Activated gamma-delta T cell treated with Interleukin-2 at 50 U/mL for 16 hours (primary cell): ENCODE data around the gene EEF1AKMT3.
"Not testable (repeated sequence)": the region's sequence is repeated elsewhere in the genome, so short reads cannot be mapped to it uniquely, and the experiment has no call there.

Experiments
- DNase-seq: peaks from one replicate; pipeline ENCODE4 v3.0.0-alpha.2; 2020

EEF1AKMT3 gene

DNA sequence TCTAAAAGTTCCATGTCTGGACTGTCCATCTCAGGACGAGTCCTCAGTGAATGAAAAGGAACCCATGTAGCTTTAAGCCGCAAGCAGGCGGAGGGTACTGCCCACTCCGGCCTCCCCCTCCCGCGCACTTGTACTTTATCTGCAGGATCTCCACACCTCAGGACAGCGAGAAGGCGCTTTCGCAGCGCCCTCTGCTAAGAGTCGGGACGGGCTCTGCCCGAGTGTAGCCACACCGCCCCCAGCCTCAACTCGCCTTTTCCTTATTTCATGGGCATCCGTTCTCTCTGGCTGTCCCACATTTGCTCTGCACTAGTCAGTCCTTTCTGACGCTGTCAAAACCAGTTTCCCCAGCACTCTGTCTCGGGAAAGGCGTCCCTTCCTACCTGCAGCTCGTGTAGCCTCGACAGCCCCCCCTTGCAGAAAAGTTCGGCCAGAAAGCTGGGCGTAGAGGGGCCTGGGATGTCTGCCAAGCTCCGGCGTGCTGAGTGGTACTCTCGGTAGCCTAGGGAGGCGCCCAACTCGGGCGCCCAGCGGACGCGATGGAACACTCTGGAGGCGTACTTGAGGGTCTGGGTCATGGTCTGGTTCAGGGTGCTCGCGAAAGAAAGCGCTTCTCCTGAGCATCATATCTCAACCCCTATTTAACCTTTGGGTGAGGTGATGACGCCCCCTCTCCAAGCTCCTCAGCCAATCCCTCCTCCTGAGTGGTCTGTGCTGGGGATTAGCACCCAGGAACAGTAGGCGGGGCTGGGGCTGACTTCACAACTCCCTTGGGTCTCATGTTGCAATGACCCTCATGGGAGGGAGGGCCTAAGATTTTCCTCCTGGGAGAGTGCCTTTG lies 5.7 kb upstream of the EEF1AKMT3 start, which contains the start of gene CYP27B1:
CYP27B1 (minus strand) TSS at position 615 of the 841 bp plus-strand sequence; CDS start at position 578, 37 bp downstream.
- DNase-seq, result no peak

DNA sequence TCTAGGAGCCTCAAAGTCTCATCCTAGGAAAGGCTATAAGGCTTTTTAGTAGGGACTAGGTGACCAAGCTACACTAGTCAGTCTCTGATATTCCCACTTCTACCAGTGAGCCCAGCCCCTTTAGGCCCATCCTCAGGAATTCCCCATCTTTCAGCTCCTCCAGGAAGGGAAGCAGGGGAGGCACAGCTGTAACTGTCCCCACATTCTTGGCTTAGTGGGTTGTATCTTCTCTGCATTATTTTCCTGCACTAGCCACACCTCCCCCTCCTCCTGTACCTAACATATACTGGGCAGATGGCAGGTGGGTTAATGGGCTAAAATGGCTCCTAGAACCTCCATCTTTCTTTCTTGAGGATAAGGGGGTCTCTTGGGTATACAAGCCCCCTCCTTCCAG lies 5.1 kb upstream of the EEF1AKMT3 start:
- DNase-seq, result no peak

- DNase-seq, result no peak
These were observed 4.5 kb upstream of the EEF1AKMT3 start for GRCh38 chr12:57767876-57768275.

GRCh38 chr12:57769594-57769993 lies 2.8 kb upstream of the EEF1AKMT3 start:
- DNase-seq, result no peak

DNA sequence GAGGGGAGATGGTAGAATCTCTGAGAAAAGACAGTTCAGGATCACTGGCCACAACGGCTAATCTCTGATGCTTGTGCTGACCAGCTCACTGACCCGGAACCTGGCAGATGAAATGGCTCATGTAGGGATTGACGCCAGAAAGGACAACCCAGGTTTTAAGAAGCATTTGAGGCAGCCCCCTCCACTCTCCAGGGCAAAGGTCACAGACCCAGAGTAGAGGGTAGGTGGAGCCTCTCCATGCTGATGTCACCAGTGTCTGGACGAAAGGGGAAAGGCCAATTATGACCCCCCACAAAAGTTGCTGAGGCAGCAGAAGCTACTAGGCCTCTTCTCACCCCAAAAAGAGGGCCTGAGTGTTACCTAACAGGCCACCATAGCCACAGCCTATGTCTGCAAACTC lies 1.7 kb upstream of the EEF1AKMT3 start:
- DNase-seq, result no peak

GRCh38 chr12:57771236-57771872 lies 1.1 kb upstream of the EEF1AKMT3 start:
- DNase-seq, result peak; percentile 62

DNA sequence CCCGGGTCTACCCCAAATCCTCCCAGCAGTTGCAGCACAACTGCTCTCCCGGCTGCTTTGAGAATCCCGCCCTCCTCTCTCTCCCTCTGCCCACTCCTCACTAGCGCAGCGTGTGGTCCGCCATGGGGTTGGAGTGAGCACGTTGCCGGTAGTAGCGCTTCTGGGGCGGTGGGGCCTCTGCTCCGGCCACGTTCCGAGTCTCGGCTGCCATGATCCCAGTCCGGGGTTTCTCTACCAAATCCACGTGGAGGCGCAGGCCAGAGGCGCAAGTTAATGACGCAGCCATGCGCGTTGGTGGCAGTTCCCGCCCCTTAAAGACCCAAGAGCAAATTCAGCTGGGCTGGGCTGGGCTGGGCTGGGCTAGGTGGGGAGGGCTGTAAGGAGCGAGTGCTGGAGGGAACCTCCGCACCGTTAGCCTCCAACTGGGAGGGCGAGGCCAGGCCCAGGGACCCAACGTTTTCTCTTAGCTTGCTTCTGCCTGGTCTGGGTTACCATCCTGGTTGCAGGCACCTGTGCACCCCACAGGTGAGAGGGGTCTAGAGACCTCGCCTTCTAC lies 463 bp upstream of the EEF1AKMT3 start, which contains the start of gene METTL1:
METTL1 (minus strand) TSS at position 233 of the 556 bp plus-strand sequence; CDS start at position 211, 22 bp downstream.
- DNase-seq, result peak; percentile 80

- not testable (repeated sequence) for DNase-seq
These were observed 2.2 kb downstream of the EEF1AKMT3 start for GRCh38 chr12:57774634-57775033.

GRCh38 chr12:57775044-57775443 lies 2.6 kb downstream of the EEF1AKMT3 start:
- DNase-seq, result no peak

DNA sequence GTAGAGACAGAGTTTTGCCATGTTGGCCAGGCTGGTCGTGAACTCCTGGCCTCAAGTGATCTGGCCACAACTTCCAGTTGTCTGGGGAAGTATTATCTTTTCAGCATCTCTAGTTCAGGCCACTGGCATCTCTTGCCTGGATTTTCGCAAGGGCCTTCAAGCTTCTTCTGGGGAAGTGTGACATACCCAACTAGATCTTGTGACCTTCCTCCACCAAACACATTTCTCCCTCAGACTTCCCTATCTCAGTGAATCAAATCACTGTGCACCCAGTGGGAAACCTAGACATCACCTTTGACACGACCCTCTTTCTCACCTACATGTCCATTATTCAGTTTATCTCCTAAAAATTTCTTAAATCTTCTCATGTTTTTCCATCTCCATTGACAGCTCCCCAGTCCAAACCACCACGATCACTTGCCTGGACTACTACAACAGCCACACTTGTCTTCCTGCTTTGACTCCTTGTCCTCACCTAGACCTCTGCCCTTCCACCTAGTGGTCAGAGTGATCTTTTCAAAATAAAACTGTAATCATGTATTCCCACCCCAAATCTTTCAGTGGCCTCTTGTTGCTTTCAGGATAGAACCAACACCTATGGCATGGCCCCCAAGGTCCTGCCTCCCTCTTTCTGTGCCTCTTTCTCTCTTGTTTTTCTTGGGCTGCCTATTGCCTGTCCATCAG lies 3.3 kb downstream of the EEF1AKMT3 start:
- DNase-seq, result no peak

DNA sequence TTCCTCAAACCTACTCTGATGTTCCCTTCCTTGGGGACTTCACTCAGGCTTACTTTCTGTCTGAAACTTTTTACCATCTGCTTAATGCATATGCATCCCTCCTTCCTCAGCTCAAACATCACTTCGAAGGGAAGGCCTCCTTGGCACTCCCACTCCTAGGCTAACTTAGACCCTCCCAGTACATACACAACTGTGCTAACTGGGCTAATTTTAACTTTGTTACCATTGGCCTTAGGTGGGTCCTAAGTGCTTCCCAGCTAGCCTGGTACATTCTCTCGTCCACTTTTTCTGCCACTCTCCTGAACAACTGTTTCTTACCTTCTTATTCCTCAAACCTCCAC lies 3.8 kb downstream of the EEF1AKMT3 start:
- no peak for DNase-seq

GRCh38 chr12:57777367-57777766 lies 5.0 kb downstream of the EEF1AKMT3 start:
- no peak for DNase-seq

- no peak for DNase-seq
These were observed 5.5 kb downstream of the EEF1AKMT3 start for GRCh38 chr12:57777911-57778310.

DNA sequence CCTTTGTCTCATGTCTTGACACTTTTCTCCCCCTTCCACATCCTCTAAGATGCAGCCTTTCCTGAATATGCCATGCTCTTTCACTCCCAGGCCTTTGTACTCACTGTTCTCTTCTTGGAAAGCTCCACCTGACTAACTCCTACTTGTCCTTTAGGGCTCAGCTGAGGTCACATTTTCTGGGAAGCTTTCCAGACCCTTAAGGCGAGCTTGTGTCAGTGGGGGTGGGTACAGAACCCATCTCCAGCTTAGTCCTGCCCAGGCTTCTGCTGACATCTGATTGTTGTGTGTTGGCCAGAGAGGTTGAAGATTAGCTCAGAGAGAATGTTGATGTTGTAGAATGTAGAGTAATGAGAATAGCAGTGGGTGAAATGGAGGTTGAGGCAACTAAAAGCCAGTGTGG lies 7.3 kb downstream of the EEF1AKMT3 start:
- DNase-seq, result no peak

GRCh38 chr12:57780284-57780897 lies 8.0 kb downstream of the EEF1AKMT3 start:
- no peak for DNase-seq

DNA sequence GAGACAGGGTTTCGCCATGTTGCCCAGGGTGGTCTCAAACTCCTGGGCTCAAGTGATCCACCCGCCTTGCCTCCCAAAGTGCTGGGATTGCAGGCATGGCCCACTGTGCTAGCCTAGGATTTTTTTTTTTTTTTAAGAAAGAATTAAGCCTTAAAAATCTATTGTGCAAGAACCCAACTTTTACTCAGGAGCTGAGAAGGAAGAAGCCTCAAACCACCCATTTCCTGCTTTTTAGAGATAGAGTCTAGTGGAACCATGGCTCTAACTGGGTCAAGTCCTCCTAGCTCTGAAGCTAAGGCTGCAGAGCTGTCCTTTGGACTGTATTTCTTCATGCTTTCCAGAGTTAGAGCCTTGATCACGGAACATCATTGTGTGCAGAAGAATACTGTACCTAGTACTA lies 8.8 kb downstream of the EEF1AKMT3 start:
- no peak for DNase-seq

GRCh38 chr12:57781801-57782200 lies 9.4 kb downstream of the EEF1AKMT3 start:
- no peak for DNase-seq

GRCh38 chr12:57782243-57782607 lies 9.8 kb downstream of the EEF1AKMT3 start:
- no peak for DNase-seq

- peak; percentile 98 for DNase-seq
These were observed 10.4 kb downstream of the EEF1AKMT3 start, which contains the start of gene TSFM for GRCh38 chr12:57782608-57783465. Gene TSFM, plus strand, starts transcription at chr12:57782787. Its CDS starts 15 bp downstream, at chr12:57782802.

GRCh38 chr12:57783466-57783801 lies 11.0 kb downstream of the EEF1AKMT3 start:
- no peak for DNase-seq

GRCh38 chr12:57783861-57784260 lies 11.4 kb downstream of the EEF1AKMT3 start:
- no peak for DNase-seq

DNA sequence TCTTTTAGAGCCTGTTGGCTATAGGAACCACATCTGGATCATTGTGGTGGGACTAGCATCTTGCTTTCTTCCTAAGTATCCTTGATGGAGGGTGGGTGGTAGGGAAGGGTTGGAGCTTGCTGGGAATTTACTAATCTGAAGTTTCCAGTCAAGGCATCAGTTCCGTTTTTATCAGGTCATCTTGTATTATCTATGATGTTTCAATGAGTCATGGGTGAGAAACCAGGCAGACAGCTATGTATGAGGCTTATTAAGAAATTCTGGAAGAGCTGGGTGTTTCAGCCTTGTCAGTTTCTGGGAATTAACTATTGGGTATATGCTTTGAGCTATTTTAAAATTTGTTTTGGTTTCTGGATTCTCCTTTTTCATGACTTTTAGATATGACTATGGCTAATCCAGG lies 21.5 kb downstream of the EEF1AKMT3 start:
- no peak for DNase-seq
